GM19395 (cell line): ENCODE data around the gene DUSP28.
"Not testable (repeated sequence)": the region's sequence is repeated elsewhere in the genome, so short reads cannot be mapped to it uniquely, and the experiment has no call there.

ENCODE experiments used
- ATAC-seq: cut with Tn5 transposase; IDR thresholded peaks from one replicate; pipeline ENCODE4 v1.9.1; 2021; ENCODE audit warnings: mild to moderate bottlenecking, moderate library complexity; ENCODE audit not compliant: unreplicated experiment

DUSP28 gene

DNA sequence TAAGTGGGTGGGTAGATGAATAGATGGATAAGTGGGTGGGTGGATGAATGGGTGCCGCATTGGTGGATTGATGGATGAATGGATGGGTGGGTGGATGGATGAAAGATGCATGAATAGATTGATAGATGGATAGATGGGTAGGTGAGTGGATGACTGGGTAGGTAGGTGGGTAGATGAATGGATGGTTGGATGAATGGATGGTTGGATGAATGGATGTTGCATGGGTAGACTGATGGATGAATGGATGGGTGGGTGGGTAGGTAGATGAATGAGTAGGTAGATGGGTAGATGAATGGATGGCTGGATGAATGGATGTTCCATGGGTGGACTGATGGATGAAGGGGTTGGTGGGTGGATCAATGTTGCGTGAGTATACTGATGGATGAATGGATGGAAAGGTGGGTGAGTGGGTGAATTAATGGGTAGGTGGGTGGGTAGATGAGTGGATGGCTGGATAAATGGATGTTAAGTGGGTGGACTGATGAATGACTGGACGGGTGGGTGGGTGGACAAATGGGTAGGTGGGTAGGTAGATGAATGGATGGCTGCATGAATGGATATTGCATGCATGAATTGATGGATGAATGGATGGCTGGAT is 32.9 kb upstream of the DUSP28 start:
- ATAC-seq = no peak

DNA sequence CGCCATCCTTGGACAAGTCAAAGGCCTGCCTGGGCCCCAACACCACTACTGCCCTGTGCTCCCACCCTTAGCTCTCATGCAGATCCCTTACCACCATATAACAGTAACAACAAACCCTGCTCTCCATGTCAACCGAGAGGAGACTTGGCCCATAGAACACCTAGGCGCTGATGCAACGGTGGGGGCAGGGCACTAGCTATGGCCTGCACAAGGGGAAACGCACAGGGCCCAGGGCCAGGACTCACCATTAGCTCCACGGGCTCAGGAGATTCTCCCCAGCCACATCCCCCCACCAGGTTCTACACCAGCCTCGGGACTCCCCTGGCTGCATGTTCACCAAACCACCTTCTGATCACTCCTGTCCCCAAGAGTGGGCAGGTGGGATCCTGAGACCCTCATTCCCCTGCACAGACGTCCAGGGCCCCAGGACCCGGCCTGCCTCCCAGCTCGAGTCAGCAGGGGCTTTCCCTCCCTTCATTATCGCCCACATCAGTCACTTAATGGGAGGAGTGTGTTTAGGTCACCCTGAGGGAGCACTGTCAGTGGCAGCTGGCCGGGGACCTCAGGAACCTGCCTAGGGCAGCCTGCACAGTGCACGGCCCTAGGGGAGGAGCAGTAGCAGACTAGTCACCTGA is 31.6 kb upstream of the DUSP28 start:
- no peak for ATAC-seq

DNA sequence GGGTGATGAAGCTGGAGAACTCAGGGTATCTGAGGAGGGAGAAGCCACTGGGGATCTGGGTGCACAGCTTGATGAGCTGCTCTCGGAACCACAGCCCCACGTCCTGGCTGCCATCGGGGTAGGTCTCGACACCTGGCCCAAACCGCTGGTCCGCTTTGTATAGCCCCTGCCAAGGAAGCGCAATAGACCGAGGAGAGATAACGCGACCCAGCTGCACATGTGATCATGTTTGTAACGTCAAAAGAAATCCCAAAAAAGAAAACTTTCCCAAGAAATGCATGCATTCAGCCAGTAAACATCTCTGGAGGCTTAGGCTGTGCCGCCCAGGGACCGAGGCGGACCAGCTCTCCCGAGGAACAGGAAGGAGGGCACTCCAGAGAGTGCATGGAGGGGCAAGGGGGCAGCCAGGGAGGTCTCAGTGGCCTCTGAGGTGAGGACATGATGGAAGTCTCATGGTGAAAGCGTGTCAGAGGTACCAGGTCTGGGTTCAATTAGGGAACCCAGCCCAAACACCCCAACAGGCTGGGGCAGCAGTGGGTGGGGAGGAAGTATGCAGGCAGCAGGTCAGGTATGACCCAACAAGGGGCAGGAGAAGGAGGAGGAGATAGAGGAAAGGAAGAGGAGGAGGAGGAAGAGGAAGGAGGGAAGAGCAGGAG is 30.7 kb upstream of the DUSP28 start:
- ATAC-seq = no peak

DNA sequence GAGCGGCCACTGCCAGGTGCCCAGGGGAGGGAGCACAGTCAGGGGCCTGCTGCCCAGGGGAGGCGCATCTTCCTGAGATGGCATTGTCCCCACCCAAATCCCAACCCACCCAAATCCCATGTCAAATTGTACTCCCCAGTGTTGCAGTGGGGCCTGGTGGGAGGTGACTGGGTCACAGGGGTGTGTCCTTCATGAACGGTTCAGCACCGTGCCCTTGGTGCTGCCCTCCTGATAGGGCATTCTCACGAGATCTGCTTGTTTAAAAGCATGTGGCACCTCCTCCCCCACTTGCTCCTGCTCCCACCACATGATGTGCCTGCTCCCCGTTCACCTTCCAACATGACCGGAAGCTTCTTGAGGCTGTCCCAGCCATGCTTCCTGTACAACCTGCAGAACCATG is 30.0 kb upstream of the DUSP28 start:
- no peak for ATAC-seq

DNA sequence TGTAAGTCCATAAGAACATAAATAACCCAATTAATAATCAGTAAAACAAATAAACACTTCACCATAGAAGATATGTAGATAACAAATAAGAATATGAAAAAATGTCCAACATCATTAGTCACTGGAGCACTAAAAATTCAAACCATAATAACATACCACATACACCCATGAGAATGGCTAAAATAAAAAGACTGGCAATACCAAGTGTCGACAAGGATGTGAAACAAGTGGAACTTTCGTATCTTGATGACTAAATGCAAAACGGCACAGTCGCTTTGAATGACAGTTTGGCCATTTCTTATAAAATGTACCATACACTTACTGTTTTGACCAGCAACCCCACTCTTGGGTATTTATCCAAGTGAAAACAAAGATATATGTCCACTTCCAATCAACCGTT is 29.1 kb upstream of the DUSP28 start:
- no peak for ATAC-seq

DNA sequence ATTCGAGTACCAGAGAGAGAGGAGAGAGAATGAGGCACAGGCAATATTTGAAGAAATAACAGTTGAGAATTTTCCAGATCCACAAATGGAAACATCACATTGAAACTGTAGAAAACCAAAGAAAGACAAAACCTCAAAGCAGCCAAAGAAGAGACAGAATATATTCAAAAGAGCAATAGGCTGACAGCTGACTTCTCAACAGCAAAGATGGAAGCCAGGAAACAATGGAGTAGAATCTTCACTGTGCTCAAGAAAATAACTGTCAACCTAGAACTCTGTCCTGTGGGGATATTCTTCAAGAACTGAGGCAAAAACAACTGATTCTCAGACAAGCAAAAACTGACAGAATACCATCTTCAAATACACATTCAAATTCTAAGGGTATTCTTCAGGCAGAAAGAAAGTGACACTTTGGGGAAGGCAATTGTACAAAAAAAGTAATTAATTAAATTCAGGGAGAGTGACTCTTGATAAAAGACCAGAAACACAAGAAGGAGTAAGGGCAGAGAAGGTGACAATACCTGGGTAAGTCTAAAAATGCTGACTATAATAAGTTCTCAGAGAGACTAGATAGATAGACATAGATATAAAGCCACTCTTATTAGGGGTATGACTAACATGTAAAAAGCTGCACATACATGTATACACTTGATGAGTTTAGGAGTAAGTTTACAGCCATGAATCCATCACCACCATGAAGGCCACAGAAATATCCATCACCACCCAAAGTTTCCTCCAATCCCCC is 28.0 kb upstream of the DUSP28 start:
- no peak for ATAC-seq

DNA sequence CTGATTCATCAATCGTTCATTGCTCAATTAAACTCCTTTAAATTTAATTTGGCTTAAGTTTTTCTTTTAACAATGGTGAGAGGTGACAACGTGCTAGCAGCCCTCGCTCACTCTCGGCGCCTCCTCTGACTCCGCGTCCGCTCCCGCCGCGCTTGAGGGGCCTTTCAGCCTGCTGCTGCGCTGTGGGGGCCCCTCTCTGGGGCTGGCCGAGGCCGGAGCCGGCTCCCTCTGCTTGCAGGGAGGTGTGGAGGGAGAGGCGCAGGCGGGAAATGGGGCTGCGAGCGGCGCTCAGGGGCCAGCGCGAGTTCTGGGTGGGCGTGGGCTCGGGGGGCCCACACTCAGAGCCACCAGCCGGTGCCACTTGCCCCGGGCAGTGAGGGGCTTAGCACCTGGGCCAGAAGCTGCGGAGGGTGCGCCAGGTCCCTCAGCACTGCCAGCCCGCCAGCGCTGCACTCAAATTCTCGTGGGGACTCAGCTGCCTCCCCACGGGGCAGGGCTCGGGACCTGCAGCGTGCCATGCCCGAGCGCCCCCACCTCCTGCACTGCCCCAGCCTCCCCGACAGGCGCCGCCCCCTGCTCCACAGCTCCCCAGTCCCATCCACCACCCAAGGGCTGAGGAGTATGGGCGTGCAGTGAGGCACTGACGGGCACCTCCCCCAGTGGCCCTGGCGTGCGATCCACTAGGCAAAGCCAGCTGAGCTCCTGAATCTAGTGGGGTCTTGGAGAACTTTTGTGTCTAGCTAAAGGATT is 22.0 kb upstream of the DUSP28 start:
- no peak for ATAC-seq

DNA sequence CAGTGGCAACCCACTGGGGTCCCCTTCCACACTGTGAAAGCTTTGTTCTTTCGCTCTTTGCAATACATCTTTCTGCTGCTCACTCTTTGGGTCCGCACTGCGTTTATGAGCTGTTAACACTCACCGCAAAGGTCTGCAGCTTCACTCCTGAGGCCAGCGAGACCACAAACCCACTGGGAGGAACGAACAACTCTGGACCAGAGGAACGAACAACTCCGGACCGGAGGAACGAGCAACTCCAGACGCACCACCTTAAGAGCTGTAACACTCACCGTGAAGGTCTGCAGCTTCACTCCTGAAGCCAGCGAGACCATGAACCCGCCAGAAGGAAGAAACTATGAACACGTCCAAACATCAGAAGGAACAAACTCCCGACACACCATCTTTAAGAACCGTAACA is 21.1 kb upstream of the DUSP28 start:
- not testable (repeated sequence) for ATAC-seq

DNA sequence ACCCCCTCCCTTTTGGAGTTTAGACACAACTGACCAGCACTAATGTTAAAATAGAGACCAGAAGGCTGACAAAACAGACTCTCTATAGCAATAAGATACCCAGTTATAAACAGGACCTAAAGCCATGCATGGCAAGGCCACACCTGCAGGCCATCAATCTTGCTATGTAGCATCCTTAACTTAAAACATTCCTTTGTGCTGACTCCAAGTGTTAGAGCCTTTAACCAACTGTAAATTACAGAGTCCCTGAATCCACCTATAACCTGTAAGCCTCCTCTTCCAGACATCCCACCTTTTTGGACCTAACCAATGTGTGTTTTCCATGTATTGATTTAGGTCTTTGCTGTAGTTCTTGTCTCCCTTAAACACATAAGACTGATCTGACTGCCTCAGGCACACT is 20.3 kb upstream of the DUSP28 start:
- ATAC-seq = no peak

DNA sequence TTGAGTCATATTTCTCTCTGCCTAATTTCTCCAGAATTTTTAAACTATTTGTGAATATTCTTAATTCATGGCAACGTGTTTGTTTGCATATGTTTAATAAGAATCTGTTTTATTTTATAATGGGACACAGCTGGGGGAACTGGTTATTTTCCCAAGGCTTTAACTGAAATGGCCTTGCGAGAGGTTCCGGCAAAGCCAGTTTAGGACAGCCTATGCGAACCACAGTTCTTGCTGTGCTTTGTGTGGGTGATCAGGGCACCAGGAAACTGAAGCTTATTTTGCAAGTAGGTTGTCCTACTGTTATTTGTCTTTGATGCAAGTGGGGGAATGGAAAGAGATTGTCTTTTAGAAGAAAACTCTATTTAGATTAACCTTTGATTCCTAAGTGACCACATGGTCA is 8.9 kb upstream of the DUSP28 start:
- no peak for ATAC-seq

DNA sequence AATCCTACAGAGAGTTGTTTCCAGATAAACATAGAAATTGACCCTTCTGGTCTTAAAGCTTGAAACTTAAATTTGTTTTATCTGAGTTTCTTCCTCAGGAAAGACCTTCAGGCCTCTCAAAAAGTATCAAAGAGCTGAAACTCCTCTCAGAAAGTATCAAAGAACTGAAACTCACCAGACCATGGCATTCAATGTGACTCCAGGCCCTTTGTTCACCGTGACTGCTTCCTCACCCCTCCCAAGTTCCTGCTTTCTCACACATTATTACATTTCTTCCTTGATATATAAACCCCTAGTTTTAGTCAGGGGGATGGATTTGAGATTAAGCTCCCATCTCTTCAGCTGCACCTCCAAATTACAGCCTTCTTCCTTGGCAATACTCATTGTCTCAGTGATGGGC is 8.3 kb upstream of the DUSP28 start:
- ATAC-seq = no peak

DNA sequence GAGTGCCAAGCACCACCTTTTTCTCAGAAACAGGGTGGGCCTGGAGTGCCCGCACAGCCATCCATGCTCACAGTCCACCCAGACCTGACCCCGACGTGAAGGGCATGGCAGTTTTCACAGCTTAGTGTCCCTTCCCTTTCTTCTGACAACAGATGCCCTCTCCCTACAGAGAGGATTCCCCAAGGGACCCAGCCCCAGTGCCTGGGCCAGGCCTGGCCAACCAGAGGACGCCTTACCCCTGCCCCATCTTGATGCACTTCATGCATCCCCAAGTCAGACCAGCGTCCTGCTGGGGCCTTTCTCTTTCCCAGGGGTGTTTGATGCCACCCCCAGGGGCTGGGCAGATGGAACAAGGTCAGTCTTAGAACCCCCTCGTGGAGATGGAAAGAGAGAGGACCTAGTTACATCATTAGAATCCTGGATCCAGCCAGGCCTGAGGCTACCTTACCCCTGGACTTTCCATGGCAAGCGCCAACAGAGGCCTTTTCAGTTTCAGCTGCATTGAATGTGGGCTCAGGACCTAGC is 6.1 kb upstream of the DUSP28 start:
- ATAC-seq = no peak

DNA sequence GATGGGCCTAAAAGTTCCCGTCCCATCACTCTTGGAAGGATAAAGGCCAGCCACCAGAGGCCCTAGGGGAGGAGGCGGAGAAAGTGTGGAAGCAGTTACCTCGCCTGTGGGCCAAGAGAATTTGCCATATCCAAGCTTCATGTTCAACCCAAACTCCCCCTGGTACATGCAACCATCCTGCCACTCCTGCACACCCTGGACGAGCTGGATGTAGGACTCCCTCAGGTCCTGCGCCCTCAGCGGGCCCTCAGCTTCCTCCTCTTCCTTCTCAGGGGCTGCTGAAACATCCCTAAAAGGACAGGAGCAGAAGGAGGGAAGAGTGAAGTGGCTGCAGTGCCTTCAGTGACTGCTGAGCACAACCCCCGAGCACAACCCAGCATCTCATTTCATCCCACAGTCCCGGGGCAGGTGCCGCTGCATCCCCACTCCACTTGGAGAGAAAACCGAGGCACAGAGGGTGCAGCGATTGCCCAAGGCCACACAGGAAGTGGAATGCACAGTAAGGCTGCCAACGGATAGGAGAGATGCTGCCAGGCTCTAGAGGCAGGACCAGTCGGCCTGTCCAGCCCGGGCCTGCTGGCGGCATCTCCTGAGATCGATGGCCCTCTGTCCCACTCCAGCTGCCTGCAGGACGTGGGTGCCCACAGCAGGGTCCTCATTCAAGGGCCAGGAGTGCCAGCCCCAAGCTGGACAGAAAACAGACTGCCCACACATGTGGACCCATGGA is 5.2 kb upstream of the DUSP28 start:
- ATAC-seq = no peak

DNA sequence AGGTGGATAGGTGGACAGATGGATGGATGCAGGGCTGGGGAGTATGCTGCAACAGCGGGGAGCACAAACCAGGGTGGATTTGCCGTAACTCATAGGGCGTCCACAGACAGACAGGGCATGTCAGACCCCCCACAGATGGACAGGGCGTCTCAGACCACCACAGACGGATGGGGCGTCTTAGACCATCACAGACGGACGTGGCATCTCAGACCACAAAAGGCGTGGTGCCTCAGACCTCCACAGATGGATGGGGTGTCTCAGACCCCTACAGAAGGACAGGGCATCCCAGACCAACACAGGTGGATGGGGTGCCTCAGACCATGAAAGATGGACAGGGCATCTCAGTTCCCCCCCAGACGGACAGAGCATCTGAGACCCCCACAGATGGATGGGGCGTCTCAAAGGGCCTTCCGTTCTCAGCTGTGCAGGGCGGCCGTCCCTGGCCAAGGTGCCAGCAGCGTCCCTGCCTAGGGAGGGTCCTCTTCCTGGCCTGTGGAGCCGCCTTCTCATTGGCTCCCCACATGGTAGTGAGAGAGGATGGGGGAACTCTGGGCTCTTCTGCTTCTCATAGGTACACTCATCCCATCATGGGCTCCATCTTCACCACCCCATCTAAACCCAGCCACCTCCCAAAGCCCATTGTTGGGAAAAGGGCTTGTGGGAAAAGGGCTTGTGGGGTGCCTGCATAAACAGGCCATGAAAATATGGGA is 4.5 kb upstream of the DUSP28 start:
- ATAC-seq = no peak

DNA sequence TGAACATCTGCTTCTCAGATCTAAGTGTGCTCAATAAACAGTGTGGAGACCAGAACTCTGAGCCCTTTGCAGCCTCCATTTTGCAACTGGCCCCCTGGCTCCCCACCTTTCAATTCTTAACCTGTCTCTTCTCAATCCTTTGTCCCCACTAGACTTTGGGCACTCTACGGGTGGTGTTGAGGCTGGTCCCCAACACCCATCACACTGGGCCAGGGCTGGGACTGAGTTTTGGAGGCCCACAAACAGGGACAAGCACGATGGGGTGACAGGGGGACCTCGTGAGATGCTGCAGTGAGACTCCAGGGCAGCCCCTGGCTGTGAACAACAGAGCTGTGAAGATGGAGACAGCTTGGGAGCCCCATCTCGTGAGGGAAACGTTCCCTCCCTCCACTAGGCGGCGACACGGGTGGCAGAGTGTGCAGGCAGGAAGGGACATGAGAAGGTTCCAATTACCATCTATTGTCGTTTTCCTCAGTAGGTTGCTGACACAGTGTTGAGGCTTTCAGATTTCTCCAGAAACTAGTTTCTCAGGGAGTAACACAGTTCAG is 3.5 kb upstream of the DUSP28 start:
- no peak for ATAC-seq

DNA sequence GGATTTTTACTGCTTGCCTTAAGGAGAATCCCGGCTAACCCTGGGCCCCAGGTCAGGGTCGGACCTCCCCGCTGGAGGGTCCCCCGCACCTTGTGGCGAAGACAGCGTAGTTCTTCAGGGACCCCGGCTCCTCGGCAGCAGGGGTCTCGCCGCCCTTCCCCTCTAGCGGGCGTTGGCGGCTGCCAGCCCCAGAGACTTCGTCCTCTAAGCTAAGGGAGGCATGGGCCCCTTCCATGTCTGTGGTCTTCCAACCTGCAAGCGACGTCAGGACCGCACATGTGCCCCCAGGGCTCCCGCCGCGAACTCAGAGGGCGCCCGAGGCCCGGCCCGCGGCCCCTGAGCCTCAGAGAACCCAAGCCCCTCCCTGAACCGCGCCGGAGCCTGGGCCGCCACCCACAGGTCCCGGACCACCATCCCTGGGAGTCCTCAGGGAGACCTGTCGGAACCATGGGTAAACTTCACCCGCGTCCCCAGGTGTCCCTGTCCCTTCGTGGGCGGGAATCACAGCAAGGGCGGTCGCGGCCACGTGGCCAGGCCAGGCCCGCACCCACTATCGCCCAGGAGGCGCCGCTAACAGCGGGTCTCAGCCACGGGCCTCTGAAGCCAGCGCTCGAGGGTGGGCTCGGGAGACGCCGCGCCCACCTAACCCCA is 2.9 kb upstream of the DUSP28 start:
- ATAC-seq = no peak

DNA sequence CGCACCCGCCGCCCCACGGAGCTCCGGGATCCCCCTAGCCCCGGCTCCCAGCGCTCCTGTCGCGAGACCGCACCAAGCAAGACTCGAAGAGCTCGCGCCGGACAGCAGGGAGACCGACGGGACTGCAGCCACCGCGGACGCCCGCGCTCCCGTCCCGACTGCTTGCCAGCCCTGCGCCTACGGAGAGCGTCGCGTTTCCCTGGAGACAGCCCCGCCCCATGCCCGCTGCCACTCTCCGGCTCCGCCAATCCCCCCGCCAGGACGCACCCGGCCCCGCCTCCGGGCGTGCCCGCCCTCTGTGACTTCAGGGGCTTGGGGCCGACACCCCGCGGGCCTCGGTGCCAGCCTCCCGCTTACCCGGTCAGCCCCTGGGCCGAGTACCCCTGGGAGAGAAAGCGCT is 2.3 kb upstream of the DUSP28 start, which contains the start of gene ANKMY1:
TSS of gene ANKMY1 (minus strand) at position 181 of the 400 bp plus-strand sequence. CDS start 653 bp downstream, outside the sequence.
- ATAC-seq = no peak

DNA sequence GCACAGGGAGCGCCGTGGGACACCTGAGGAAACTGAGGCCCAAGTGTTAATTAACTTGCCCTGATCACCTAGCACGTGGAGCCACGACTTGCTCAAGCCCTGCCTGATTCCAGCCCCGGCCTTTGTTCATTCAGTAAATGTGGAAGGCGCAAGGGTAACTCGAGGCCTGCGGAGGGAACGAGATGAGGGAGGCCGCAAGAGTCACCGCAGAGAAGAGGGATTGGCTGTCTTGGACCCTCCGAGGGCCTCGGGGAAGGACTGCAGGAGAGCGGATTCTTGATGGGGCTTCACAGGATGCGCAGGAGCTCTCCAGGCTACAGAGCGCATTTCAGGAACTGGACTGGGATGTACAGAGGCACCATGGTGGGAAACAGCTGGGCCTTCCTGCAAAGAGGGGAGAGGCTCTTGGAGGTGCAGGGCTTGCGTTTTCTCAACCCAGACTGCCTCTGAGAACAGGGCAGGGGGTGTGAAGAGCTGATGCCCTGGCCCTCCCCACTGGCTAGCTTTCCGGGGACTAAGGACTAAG is 1.9 kb upstream of the DUSP28 start:
- no peak for ATAC-seq
